CD14-positive monocyte (primary cell): ENCODE data around the gene CPNE4. TPM values are rescaled to one million over a fixed set of nuclear protein-coding genes. Genes with fewer than 3 reads are reported as not detected.
"Not testable (repeated sequence)": the region's sequence is repeated elsewhere in the genome, so short reads cannot be mapped to it uniquely, and the experiment has no call there.

Source experiments
- DNase-seq, 3 donors: peaks; one replicate each; pipeline ENCODE4 v3.0.0-alpha.2; 2011 to 2022
- H2AFZ ChIP-seq: 2 replicates; pipeline ENCODE4 v1.6.0; 2012; ENCODE audit warnings: mild to moderate bottlenecking, low read depth, low read length, inconsistent platforms; ENCODE audit not compliant: insufficient read depth, poor library complexity, severe bottlenecking
- H3K27ac ChIP-seq, 2 donors: 1 replicate in 1 of 2; 2 replicates in 1 of 2; pipeline ENCODE4 v1.5.1; 2012 to 2013; ENCODE audit warnings: low read length in 2 of 2, control low read depth in 1 of 2, inconsistent platforms in 1 of 2, low read depth in 1 of 2, mild to moderate bottlenecking in 1 of 2
- H3K27me3 ChIP-seq, 2 donors: one replicate each; pipeline versions ENCODE4 v1.6.0 to v1.6.1; 2011 to 2013; ENCODE audit warnings: low read length in 2 of 2; ENCODE audit not compliant: control insufficient read depth in 2 of 2, insufficient read depth in 2 of 2
- H3K36me3 ChIP-seq, 2 donors: replicated peaks in 1 of 2; 1 replicate in 1 of 2; 2 replicates in 1 of 2; pipeline versions ENCODE4 v1.5.1 to v1.6.1; 2012 to 2013; ENCODE audit warnings: low read length in 2 of 2, control low read depth in 1 of 2, inconsistent platforms in 1 of 2, mild to moderate bottlenecking in 1 of 2; ENCODE audit not compliant: insufficient read depth in 2 of 2, control insufficient read depth in 1 of 2
- H3K4me1 ChIP-seq, 2 donors: 1 replicate in 1 of 2; 2 replicates in 1 of 2; pipeline versions ENCODE4 v1.5.1 to v1.6.1; 2012 to 2013; ENCODE audit warnings: low read length in 2 of 2, control low read depth in 1 of 2, inconsistent platforms in 1 of 2, mild to moderate bottlenecking in 1 of 2, moderate library complexity in 1 of 2; ENCODE audit not compliant: insufficient read depth in 2 of 2, control insufficient read depth in 1 of 2
- H3K4me2 ChIP-seq: replicated peaks from 2 replicates; pipeline ENCODE3; 2012; ENCODE audit warnings: low read length, moderate library complexity, mild to moderate bottlenecking; ENCODE audit not compliant: poor library complexity, severe bottlenecking; ENCODE audit errors: extremely low read depth
- H3K4me3 ChIP-seq, 3 experiments: fragments of 200-600 bp in 1 of 3; sonication (generic) in 1 of 3; replicated peaks in 1 of 3; 1 replicate in 2 of 3; 2 replicates in 1 of 3; pipeline ENCODE4 v1.5.1; 2011 to 2013; ENCODE audit warnings: low read length in 3 of 3, mild to moderate bottlenecking in 3 of 3, control low read depth in 2 of 3, low read depth in 2 of 3, inconsistent platforms in 1 of 3, moderate library complexity in 1 of 3
- H3K79me2 ChIP-seq: 2 replicates; pipeline ENCODE4 v1.6.0; 2012; ENCODE audit warnings: mild to moderate bottlenecking, control low read depth, inconsistent platforms, low read length, moderate library complexity; ENCODE audit not compliant: insufficient read depth
- H3K9ac ChIP-seq: 2 replicates; pipeline ENCODE4 v1.6.0; 2017; ENCODE audit warnings: low read length, mild to moderate bottlenecking; ENCODE audit not compliant: insufficient read depth, poor library complexity, severe bottlenecking
- H3K9me3 ChIP-seq, 2 donors: replicated peaks in 1 of 2; 1 replicate in 1 of 2; 2 replicates in 1 of 2; pipeline versions ENCODE4 v1.5.1 to v1.6.1; 2012 to 2013; ENCODE audit warnings: low read length in 2 of 2, control low read depth in 1 of 2; ENCODE audit not compliant: control insufficient read depth in 1 of 2, insufficient read depth in 1 of 2
- H4K20me1 ChIP-seq: 2 replicates; pipeline ENCODE4 v1.6.0; 2012; ENCODE audit warnings: mild to moderate bottlenecking, low read length, control low read depth, moderate library complexity; ENCODE audit not compliant: insufficient read depth
- H3K27ac Mint-ChIP-seq, 7 donors: one replicate each; pipeline ENCODE4 v1.8.0; 2020; ENCODE audit warnings: mild to moderate bottlenecking in 7 of 7, mixed read lengths in 7 of 7, moderate library complexity in 6 of 7, inconsistent platforms in 2 of 7
- H3K27me3 Mint-ChIP-seq, 3 donors: one replicate each; pipeline ENCODE4 v1.8.0; 2021 to 2022; ENCODE audit warnings: low read depth in 3 of 3, mild to moderate bottlenecking in 3 of 3, mixed read lengths in 3 of 3, moderate library complexity in 3 of 3, inconsistent platforms in 1 of 3
- H3K36me3 Mint-ChIP-seq, 2 donors: one replicate each; pipeline ENCODE4 v1.8.0; 2020; ENCODE audit warnings: mixed read lengths in 2 of 2, inconsistent platforms in 1 of 2, mild to moderate bottlenecking in 1 of 2
- H3K4me1 Mint-ChIP-seq: one replicate; pipeline ENCODE4 v1.8.0; 2020; ENCODE audit warnings: mild to moderate bottlenecking, mixed read lengths
- H3K4me3 Mint-ChIP-seq, 2 donors: one replicate each; pipeline ENCODE4 v1.8.0; 2020; ENCODE audit warnings: mild to moderate bottlenecking in 2 of 2, mixed read lengths in 2 of 2, moderate library complexity in 1 of 2
- H3K9me3 Mint-ChIP-seq, 7 donors: one replicate each; pipeline ENCODE4 v1.8.0; 2020 to 2022; ENCODE audit warnings: mixed read lengths in 7 of 7, mild to moderate bottlenecking in 6 of 7, moderate library complexity in 6 of 7, inconsistent platforms in 2 of 7
- CTCF ChIP-seq: fragments of 200-600 bp; IDR thresholded peaks from one replicate; pipeline ENCODE4 v1.8.0; 2022; ENCODE audit warnings: antibody characterized with exemption, mild to moderate bottlenecking
- WGBS: methylation state at CpG from one replicate; pipeline ENCODE4 v1.1.5; 2013; ENCODE audit warnings: missing lambda C conversion rate; ENCODE audit not compliant: insufficient coverage; 5-methylcytosine and 5-hydroxymethylcytosine counted together
- intact Hi-C, 2 donors: fragments of 100-400 bp; cut with micrococcal nuclease; formaldehyde crosslinking; loops; one replicate each; pipeline versions ENCODE4 v1.15.0 to v1.15.1; 2023
- polyA plus RNA-seq, 3 donors: library from polyadenylated mRNA; depleted of rRNA in 1 of 3; unstranded in 2 of 3; stranded (reverse) in 1 of 3; fragments of 300-500 nt in 2 of 3; fragments of >200 nt in 1 of 3; fragmentation: Illumina TruSeq in 2 of 3; gene quantifications; 1 replicate in 2 of 3; 2 replicates in 1 of 3; pipeline ENCODE4 v1.2.3, GENCODE V29; 2012 to 2021

Gene CPNE4
- polyA plus RNA-seq, 3 donors: not detected

GRCh38 chr3:131895766-131896165 lies 139.0 kb downstream of the CPNE4 start:
- Mint-ChIP-seq H3K4me1 (no peaks in the 10 kb centered on the region), H3K27ac (no peak overlapping the region), H3K9me3 (peaks cover 0 to 5% (median 1%) of the 10 kb centered on the region in 7 donors)

GRCh38 chr3:131892331-131892730 lies 142.5 kb downstream of the CPNE4 start:
- H2AFZ ChIP-seq: no peak overlapping the region
- intact Hi-C loops: no loop called here
- H3K4me2 ChIP-seq: no peak overlapping the region
- H3K27ac ChIP-seq: no peak overlapping the region
- no peaks in the 10 kb centered on the region for H3K79me2 ChIP-seq
- peaks cover 0 to 6% (median 1%) of the 10 kb centered on the region in 7 donors for H3K9me3 Mint-ChIP-seq
- no peak for TF ChIP-seq CTCF
- H3K27ac Mint-ChIP-seq: no peak overlapping the region
- peaks cover 0 to 2% of the 10 kb centered on the region in 2 donors for H3K27me3 ChIP-seq
- no peaks in the 10 kb centered on the region for H3K4me1 ChIP-seq
- no peak overlapping the region for H3K4me3 ChIP-seq
- H3K36me3 ChIP-seq: no peaks in the 10 kb centered on the region
- no peaks in the 10 kb centered on the region for H4K20me1 ChIP-seq
- H3K36me3 Mint-ChIP-seq: no peaks in the 10 kb centered on the region
- no peak overlapping the region for H3K9ac ChIP-seq
- peaks cover 0 to 7% (median 3%) of the 10 kb centered on the region in 3 donors for H3K27me3 Mint-ChIP-seq
- H3K4me3 Mint-ChIP-seq: no peak overlapping the region
- H3K9me3 ChIP-seq: no peaks in the 10 kb centered on the region
- DNase-seq: no peak
- H3K4me1 Mint-ChIP-seq: no peaks in the 10 kb centered on the region

More at GRCh38 chr3:131895766-131896165, 139.0 kb downstream of the CPNE4 start:
- TF ChIP-seq CTCF: no peak
- no CpG with 5 or more reads among the region's 3 CpGs for WGBS
- no peak for DNase-seq
- Mint-ChIP-seq H3K36me3 (no peaks in the 10 kb centered on the region), H3K27me3 (peaks cover 0 to 10% (median 4%) of the 10 kb centered on the region in 3 donors), H3K4me3 (no peak overlapping the region)
- Histone ChIP-seq H3K27me3 (no peaks in the 10 kb centered on the region), H4K20me1 (no peaks in the 10 kb centered on the region), H3K27ac (no peak overlapping the region), H3K9me3 (no peaks in the 10 kb centered on the region), H3K79me2 (no peaks in the 10 kb centered on the region), H3K4me2 (no peak overlapping the region), H3K4me3 (no peak overlapping the region), H3K4me1 (no peaks in the 10 kb centered on the region), H3K9ac (no peak overlapping the region), H3K36me3 (no peaks in the 10 kb centered on the region), H2AFZ (no peak overlapping the region)
- intact Hi-C loops: no loop called here

GRCh38 chr3:131885871-131886270 lies 148.9 kb downstream of the CPNE4 start:
- H3K4me1 ChIP-seq, H3K9ac ChIP-seq, H3K27ac Mint-ChIP-seq, H2AFZ ChIP-seq, H4K20me1 ChIP-seq, H3K79me2 ChIP-seq, H3K9me3 Mint-ChIP-seq, intact Hi-C loops, H3K27ac ChIP-seq, H3K36me3 ChIP-seq, H3K27me3 Mint-ChIP-seq, H3K9me3 ChIP-seq, H3K27me3 ChIP-seq, H3K4me1 Mint-ChIP-seq, DNase-seq, H3K4me2 ChIP-seq, H3K4me3 Mint-ChIP-seq, H3K36me3 Mint-ChIP-seq, H3K4me3 ChIP-seq: not testable (repeated sequence)
- WGBS: 100% methylated on average over 2 of the region's 4 CpGs
